ENCODE results near the gene TMEM191C. TPM values are rescaled to one million over a fixed set of nuclear protein-coding genes. Genes with fewer than 3 reads are reported as not detected.

Gene TMEM191C
- total RNA-seq, 3 donors from 2014 or later (not counting 1 experiment from before 2014, with no cell fraction given), result 2.1 to 3.4 (median 3.2) TPM

GRCh38 chr22:21447694-21448402 lies 19.3 kb upstream of the TMEM191C start:
- H3K36me3 ChIP-seq (ENCODE audit: control insufficient read depth, insufficient read depth, low read length), result peaks cover 14% of the 10 kb centered on the region
- no peak overlapping the region for H3K27ac ChIP-seq (ENCODE audit: low read length)
- H3K36me3 Mint-ChIP-seq, result no peaks in the 10 kb centered on the region
- 86% methylated on average over 22 of the region's 22 CpGs for WGBS (ENCODE audit: insufficient coverage)
- intact Hi-C loops (cut with micrococcal nuclease), result no loop called here
- H3K9me3 ChIP-seq (ENCODE audit: control insufficient read depth, insufficient read depth, low read length), result no peaks in the 10 kb centered on the region
- no peaks in the 10 kb centered on the region for H3K27me3 ChIP-seq (ENCODE audit: control insufficient read depth, insufficient read depth, low read length)
- no peak for TF ChIP-seq CTCF (IDR thresholded peaks at IDR 0.05)
- no peaks in the 10 kb centered on the region for H3K27me3 Mint-ChIP-seq (ENCODE audit: low read depth in 2 of 2)
- no peaks in the 10 kb centered on the region for H3K4me1 Mint-ChIP-seq
- no peaks in the 10 kb centered on the region for H3K9me3 Mint-ChIP-seq
- no peak overlapping the region for H3K4me3 ChIP-seq (ENCODE audit: low read length)
- DNase-seq, result no peak
- no peak overlapping the region for H3K4me3 Mint-ChIP-seq
- no peak overlapping the region for H3K27ac Mint-ChIP-seq
- H3K4me1 ChIP-seq (ENCODE audit: control insufficient read depth, insufficient read depth, low read length), result no peaks in the 10 kb centered on the region
- ATAC-seq, result peak in 1 of 3 donors; percentile 21

- DNase-seq (no peak), ATAC-seq (peak in 2 of 3 donors; percentile 25 to 27)
- H3K27me3 Mint-ChIP-seq (ENCODE audit: low read depth in 2 of 2), result no peaks in the 10 kb centered on the region
- H3K4me1 Mint-ChIP-seq, result no peaks in the 10 kb centered on the region
- Histone ChIP-seq H3K4me1 (ENCODE audit: control insufficient read depth, insufficient read depth, low read length) (no peaks in the 10 kb centered on the region), H3K27me3 (ENCODE audit: control insufficient read depth, insufficient read depth, low read length) (no peaks in the 10 kb centered on the region), H3K36me3 (ENCODE audit: control insufficient read depth, insufficient read depth, low read length) (peaks cover 14% of the 10 kb centered on the region), H3K27ac (ENCODE audit: low read length) (no peak overlapping the region), H3K4me3 (ENCODE audit: low read length) (no peak overlapping the region), H3K9me3 (ENCODE audit: control insufficient read depth, insufficient read depth, low read length) (no peaks in the 10 kb centered on the region)
- no peaks in the 10 kb centered on the region for H3K36me3 Mint-ChIP-seq
- no peak overlapping the region for H3K27ac Mint-ChIP-seq
- no peak overlapping the region for H3K4me3 Mint-ChIP-seq
- 84% methylated on average over 22 of the region's 23 CpGs for WGBS (ENCODE audit: insufficient coverage)
- TF ChIP-seq CTCF (IDR thresholded peaks at IDR 0.05), result no peak
- intact Hi-C loops (cut with micrococcal nuclease), result no loop called here
- H3K9me3 Mint-ChIP-seq, result no peaks in the 10 kb centered on the region
Observed at GRCh38 chr22:21448627-21449416, 18.4 kb upstream of the TMEM191C start.

GRCh38 chr22:21449531-21450319 lies 17.5 kb upstream of the TMEM191C start:
- no peak overlapping the region for H3K27ac Mint-ChIP-seq
- intact Hi-C loops (cut with micrococcal nuclease), result no loop called here
- H3K4me3 Mint-ChIP-seq, result no peak overlapping the region
- DNase-seq (no peak), ATAC-seq (peak in 1 of 3 donors; percentile 7)
- 95% methylated on average over 23 of the region's 23 CpGs for WGBS (ENCODE audit: insufficient coverage)
- H3K9me3 Mint-ChIP-seq, result no peaks in the 10 kb centered on the region
- no peaks in the 10 kb centered on the region for H3K36me3 Mint-ChIP-seq
- H3K9me3 ChIP-seq (ENCODE audit: control insufficient read depth, insufficient read depth, low read length), result no peaks in the 10 kb centered on the region
- no peak overlapping the region for H3K27ac ChIP-seq (ENCODE audit: low read length)
- H3K27me3 Mint-ChIP-seq (ENCODE audit: low read depth in 2 of 2), result no peaks in the 10 kb centered on the region
- no peaks in the 10 kb centered on the region for H3K4me1 ChIP-seq (ENCODE audit: control insufficient read depth, insufficient read depth, low read length)
- no peak for TF ChIP-seq CTCF (IDR thresholded peaks at IDR 0.05)
- H3K4me3 ChIP-seq (ENCODE audit: low read length), result no peak overlapping the region
- no peaks in the 10 kb centered on the region for H3K4me1 Mint-ChIP-seq
- H3K36me3 ChIP-seq (ENCODE audit: control insufficient read depth, insufficient read depth, low read length), result peaks cover 12% of the 10 kb centered on the region
- no peaks in the 10 kb centered on the region for H3K27me3 ChIP-seq (ENCODE audit: control insufficient read depth, insufficient read depth, low read length)
